Limb (tissue), 2 donors: ENCODE data around the gene ICAM2.

ENCODE experiments used
- DNase-seq, 2 donors: peaks; one replicate each; pipeline ENCODE4 v3.0.0-alpha.2; 2016; ENCODE audit errors: extremely low spot score in 2 of 2

Gene ICAM2

GRCh38 chr17:63975541-63976092 is 44.8 kb downstream of the ICAM2 start:
- no peak for DNase-seq

- no peak for DNase-seq
Measured at GRCh38 chr17:63974594-63975192, 45.7 kb downstream of the ICAM2 start.

- DNase-seq: no peak
Measured at GRCh38 chr17:63973930-63974593, 46.4 kb downstream of the ICAM2 start.

- no peak for DNase-seq
Measured at GRCh38 chr17:63973247-63973646, 47.2 kb downstream of the ICAM2 start.

- no peak for DNase-seq
Measured at GRCh38 chr17:63972796-63973195, 47.6 kb downstream of the ICAM2 start, which contains the start of gene SCN4A. TSS of gene SCN4A (minus strand) at chr17:63972918. CDS start at chr17:63972841, 77 bp downstream.

- DNase-seq: no peak
Measured at GRCh38 chr17:63969278-63969677, 51.2 kb downstream of the ICAM2 start.

- no peak for DNase-seq
Measured at GRCh38 chr17:63967953-63968352, 52.5 kb downstream of the ICAM2 start.

- no peak for DNase-seq
Measured at GRCh38 chr17:63966646-63967264, 53.7 kb downstream of the ICAM2 start.

GRCh38 chr17:63963123-63963522 is 57.3 kb downstream of the ICAM2 start:
- no peak for DNase-seq

- no peak for DNase-seq
Measured at GRCh38 chr17:63962298-63962744, 58.1 kb downstream of the ICAM2 start.

GRCh38 chr17:63961355-63962212 is 58.8 kb downstream of the ICAM2 start:
- DNase-seq: peak in 1 of 2 donors; percentile 71

GRCh38 chr17:63960430-63960829 is 60.0 kb downstream of the ICAM2 start:
- no peak for DNase-seq

- no peak for DNase-seq
Measured at GRCh38 chr17:63960006-63960405, 60.4 kb downstream of the ICAM2 start.

- no peak for DNase-seq
Measured at GRCh38 chr17:63956296-63956920, 64.0 kb downstream of the ICAM2 start.

- no peak for DNase-seq
Measured at GRCh38 chr17:63955791-63956190, 64.6 kb downstream of the ICAM2 start.

- DNase-seq: no peak
Measured at GRCh38 chr17:63955232-63955631, 65.2 kb downstream of the ICAM2 start.

GRCh38 chr17:63954402-63955063 is 65.9 kb downstream of the ICAM2 start:
- no peak for DNase-seq
